ENCODE data around the gene HOXA6.

GRCh38 chr7:27155816-27156507 is 8.4 kb upstream of the HOXA6 start:
- TF ChIP-seq POLR2A (IDR thresholded peaks at IDR 0.05; ENCODE audit: borderline replicate concordance, extremely low read depth, insufficient read depth, insufficient read length) = peak; percentile 47
- TF ChIP-seq ZNF274 (IDR thresholded peaks at IDR 0.05; ENCODE audit: low read depth, low read length) = no peak
- TF ChIP-seq, protein P1, sequence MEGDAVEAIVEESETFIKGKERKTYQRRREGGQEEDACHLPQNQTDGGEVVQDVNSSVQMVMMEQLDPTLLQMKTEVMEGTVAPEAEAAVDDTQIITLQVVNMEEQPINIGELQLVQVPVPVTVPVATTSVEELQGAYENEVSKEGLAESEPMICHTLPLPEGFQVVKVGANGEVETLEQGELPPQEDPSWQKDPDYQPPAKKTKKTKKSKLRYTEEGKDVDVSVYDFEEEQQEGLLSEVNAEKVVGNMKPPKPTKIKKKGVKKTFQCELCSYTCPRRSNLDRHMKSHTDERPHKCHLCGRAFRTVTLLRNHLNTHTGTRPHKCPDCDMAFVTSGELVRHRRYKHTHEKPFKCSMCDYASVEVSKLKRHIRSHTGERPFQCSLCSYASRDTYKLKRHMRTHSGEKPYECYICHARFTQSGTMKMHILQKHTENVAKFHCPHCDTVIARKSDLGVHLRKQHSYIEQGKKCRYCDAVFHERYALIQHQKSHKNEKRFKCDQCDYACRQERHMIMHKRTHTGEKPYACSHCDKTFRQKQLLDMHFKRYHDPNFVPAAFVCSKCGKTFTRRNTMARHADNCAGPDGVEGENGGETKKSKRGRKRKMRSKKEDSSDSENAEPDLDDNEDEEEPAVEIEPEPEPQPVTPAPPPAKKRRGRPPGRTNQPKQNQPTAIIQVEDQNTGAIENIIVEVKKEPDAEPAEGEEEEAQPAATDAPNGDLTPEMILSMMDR (IDR thresholded peaks at IDR 0.05 in 2 of 3, conservative IDR thresholded peaks at IDR 0.05 in 1 of 3; ENCODE audit: borderline replicate concordance in 1 of 3, insufficient read depth in 1 of 3, low read depth in 2 of 3, low read length in 2 of 3) = no peak
- no peak for TF ChIP-seq EZH2 (IDR thresholded peaks at IDR 0.05)
- no peak for TF ChIP-seq EZH2phosphoT487 (IDR thresholded peaks at IDR 0.05; ENCODE audit: borderline replicate concordance)
- no peak for TF ChIP-seq REST (IDR thresholded peaks at IDR 0.05; ENCODE audit: low read depth)
- TF ChIP-seq SP1 (IDR thresholded peaks at IDR 0.05; ENCODE audit: low read depth) = no peak
- TF ChIP-seq, protein P2, sequence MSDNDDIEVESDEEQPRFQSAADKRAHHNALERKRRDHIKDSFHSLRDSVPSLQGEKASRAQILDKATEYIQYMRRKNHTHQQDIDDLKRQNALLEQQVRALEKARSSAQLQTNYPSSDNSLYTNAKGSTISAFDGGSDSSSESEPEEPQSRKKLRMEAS (IDR thresholded peaks at IDR 0.05) = no peak

All from HCT116 (cell line).